Measurements from ENCODE around the gene TFAP2A.

Gene TFAP2A

DNA sequence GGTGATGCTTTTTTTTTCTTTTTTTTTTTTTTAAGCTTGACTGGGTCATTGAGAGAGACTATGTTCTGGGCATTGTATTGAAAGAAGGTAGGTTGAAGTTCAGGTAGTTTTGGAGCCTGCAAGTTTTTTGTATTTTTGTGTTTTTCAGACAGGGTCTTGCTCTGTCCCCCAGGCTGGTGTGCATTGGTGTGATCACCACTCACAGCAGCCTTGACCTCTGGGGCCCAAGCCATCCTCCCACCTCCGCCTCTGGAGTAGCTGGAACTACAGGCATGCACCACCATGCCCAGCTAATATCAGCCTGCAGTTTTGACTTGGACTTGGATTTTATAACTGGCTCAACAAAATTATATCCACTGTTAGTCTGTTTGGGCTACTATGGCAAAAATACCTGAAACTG, 31.7 kb upstream of the TFAP2A start:
- no peaks in the 10 kb centered on the region for H3K36me3 ChIP-seq
- H3K4me1 ChIP-seq, result no peaks in the 10 kb centered on the region
- H3K4me3 ChIP-seq (ENCODE audit: low read depth, low read length), result no peak overlapping the region
- DNase-seq, result no peak
- H3K27me3 ChIP-seq, result no peaks in the 10 kb centered on the region
- no peaks in the 10 kb centered on the region for H3K9me3 ChIP-seq
- TF ChIP-seq, protein P1, sequence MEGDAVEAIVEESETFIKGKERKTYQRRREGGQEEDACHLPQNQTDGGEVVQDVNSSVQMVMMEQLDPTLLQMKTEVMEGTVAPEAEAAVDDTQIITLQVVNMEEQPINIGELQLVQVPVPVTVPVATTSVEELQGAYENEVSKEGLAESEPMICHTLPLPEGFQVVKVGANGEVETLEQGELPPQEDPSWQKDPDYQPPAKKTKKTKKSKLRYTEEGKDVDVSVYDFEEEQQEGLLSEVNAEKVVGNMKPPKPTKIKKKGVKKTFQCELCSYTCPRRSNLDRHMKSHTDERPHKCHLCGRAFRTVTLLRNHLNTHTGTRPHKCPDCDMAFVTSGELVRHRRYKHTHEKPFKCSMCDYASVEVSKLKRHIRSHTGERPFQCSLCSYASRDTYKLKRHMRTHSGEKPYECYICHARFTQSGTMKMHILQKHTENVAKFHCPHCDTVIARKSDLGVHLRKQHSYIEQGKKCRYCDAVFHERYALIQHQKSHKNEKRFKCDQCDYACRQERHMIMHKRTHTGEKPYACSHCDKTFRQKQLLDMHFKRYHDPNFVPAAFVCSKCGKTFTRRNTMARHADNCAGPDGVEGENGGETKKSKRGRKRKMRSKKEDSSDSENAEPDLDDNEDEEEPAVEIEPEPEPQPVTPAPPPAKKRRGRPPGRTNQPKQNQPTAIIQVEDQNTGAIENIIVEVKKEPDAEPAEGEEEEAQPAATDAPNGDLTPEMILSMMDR (IDR thresholded peaks at IDR 0.05; ENCODE audit: low read depth, low read length), result no peak

DNA sequence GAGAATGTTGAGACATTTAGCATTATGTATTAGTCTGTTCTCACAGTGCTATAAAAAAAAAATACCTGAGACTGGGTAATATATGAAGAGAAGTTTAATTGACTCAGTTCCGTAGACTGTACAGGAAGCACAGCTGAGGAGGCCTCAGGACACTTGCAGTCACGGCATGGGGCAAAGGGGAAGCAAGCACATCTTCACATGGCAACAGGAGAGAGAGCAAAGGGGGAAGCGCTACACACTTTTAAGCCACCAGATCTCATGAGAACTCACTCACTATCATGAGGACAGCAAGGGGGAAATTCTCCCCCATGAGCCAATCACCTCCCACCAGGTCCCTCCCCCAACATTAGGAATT, 26.8 kb upstream of the TFAP2A start:
- DNase-seq, result no peak
- Histone ChIP-seq H3K27me3 (no peaks in the 10 kb centered on the region), H3K9me3 (no peaks in the 10 kb centered on the region)

DNA sequence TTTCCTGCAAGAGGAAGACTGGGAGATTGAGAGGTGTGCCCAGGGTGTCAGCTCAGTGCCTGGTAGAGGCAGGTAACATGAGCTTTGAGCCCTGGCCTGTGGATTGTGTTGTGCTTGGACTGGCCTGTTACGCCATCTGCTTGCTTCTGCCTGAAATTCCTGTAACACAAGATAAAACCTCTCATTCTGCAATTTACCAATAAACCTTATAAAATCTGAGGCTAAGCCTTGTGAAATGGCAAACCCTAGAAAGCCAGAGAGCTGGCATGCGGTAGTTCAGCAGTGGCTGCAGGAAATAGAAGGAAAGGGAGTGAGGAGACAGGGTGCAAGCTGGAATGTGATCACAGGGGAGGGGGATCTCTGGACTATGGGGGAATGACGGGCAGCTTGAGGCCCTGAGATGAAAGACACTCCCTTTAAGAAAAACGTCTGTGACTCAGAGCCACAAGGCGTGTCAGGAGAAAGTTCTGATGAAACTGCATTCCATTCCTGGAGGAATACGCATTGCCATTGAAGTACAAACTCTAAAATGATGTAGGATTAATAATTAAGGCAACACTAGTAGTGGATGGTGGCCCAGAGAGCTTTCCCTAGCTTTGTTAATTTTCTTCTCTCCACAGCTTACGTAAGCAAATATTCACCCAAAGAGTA, 26.3 kb upstream of the TFAP2A start:
- DNase-seq, result no peak
- Histone ChIP-seq H3K9me3 (no peaks in the 10 kb centered on the region), H3K4me3 (ENCODE audit: low read depth, low read length) (no peak overlapping the region), H3K4me1 (no peaks in the 10 kb centered on the region), H3K27me3 (no peaks in the 10 kb centered on the region), H3K36me3 (no peaks in the 10 kb centered on the region)
- TF ChIP-seq, protein P1 (IDR thresholded peaks at IDR 0.05; ENCODE audit: low read depth, low read length), result no peak

More for the DNA sequence above, 26.8 kb upstream of the TFAP2A start:
- no peaks in the 10 kb centered on the region for H3K36me3 ChIP-seq
- no peaks in the 10 kb centered on the region for H3K4me1 ChIP-seq
- no peak overlapping the region for H3K4me3 ChIP-seq (ENCODE audit: low read depth, low read length)
- TF ChIP-seq, protein P1 (IDR thresholded peaks at IDR 0.05; ENCODE audit: low read depth, low read length), result no peak

DNA sequence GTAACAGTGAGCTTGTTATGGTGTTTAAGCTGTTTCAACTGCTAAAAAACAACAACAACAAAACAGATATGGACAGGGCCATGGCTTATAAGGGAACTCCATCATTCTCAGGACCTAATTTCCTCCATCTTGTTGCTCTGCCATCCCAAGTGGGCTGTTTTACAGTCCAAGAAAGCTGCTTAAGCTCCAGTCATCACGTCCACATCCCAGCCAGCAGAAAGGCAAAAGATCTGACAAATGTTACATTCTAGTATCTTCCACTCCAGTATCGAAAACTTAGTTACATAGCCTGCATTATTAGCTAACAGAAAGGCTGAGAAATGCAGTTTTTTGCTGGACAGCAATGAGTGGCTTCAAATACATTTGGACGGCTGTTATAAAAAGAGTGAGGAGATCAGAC, 23.0 kb upstream of the TFAP2A start:
- H3K36me3 ChIP-seq, result no peaks in the 10 kb centered on the region
- TF ChIP-seq, protein P1 (IDR thresholded peaks at IDR 0.05; ENCODE audit: low read depth, low read length), result no peak
- H3K9me3 ChIP-seq, result no peaks in the 10 kb centered on the region
- no peaks in the 10 kb centered on the region for H3K4me1 ChIP-seq
- H3K27me3 ChIP-seq, result no peaks in the 10 kb centered on the region
- no peak for DNase-seq
- H3K4me3 ChIP-seq (ENCODE audit: low read depth, low read length), result no peak overlapping the region

DNA sequence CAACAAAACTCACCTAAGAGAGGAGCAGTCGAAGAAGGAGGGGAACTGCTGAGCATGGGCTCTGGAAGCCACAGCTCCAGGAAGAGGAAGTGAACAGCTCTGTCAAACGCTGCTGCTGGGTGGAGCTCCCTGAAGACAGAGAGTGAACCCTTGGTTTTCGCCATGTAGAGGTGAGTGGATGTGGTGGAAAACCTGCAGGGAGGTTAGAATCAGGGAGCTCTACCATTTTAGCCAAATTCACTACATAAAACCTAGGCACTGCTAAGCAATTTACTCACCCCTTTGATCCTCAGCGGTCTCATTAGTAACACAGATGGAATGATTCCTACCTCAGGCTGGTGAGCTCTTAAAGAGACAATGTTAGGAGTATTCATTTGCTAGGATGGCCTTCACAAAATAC, 19.4 kb upstream of the TFAP2A start:
- no peaks in the 10 kb centered on the region; the same call in 1 of the 2 replicates for H3K27me3 ChIP-seq
- no peaks in the 10 kb centered on the region for H3K9me3 ChIP-seq
- no peak overlapping the region for H3K4me3 ChIP-seq (ENCODE audit: low read depth, low read length)
- DNase-seq, result no peak
- no peaks in the 10 kb centered on the region for H3K4me1 ChIP-seq
- H3K36me3 ChIP-seq, result no peaks in the 10 kb centered on the region
- TF ChIP-seq, protein P1 (IDR thresholded peaks at IDR 0.05; ENCODE audit: low read depth, low read length), result no peak

DNA sequence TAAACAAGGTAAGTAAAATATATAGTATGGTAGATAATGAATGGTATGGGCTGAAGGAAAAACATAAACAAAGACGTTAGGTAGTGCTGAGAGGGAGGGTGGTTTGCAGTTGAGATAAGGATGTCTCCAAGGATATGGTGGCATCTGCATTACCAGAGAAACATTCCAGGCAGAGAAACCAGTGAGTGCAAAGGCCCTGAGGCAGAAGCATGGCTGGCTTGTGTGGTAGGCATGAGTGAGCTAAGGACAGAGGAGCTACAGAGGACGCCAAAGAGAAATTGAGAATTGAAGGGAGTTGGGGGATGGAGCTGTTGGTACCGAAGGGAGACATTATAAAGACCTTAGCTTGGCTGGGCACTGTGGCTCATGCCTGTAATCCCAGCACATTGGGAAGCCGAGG, 18.4 kb upstream of the TFAP2A start:
- Histone ChIP-seq H3K36me3 (no peaks in the 10 kb centered on the region), H3K4me1 (no peaks in the 10 kb centered on the region), H3K9me3 (no peaks in the 10 kb centered on the region), H3K4me3 (ENCODE audit: low read depth, low read length) (no peak overlapping the region), H3K27me3 (no peaks in the 10 kb centered on the region; the same call in 1 of the 2 replicates)
- no peak for DNase-seq
- TF ChIP-seq, protein P1 (IDR thresholded peaks at IDR 0.05; ENCODE audit: low read depth, low read length), result no peak
